Activated CD4-positive, alpha-beta T cell treated with anti-CD3 and anti-CD28 coated beads, Interleukin-2, amount 50 U/mL, for 24 hours (primary cell): ENCODE results near the gene CPM.
"Not testable (repeated sequence)": the region's sequence is repeated elsewhere in the genome, so short reads cannot be mapped to it uniquely, and the experiment has no call there.

Experiments
- DNase-seq, 2 donors: peaks; one replicate each; pipeline ENCODE4 v3.0.0-alpha.2; 2020; ENCODE audit warnings: low read depth in 1 of 2, low spot score in 1 of 2

Gene CPM

GRCh38 chr12:68831751-68832503, 101.0 kb downstream of the CPM start:
- no peak for DNase-seq

- DNase-seq, result no peak
Measured at GRCh38 chr12:68831272-68831671, 101.7 kb downstream of the CPM start.

GRCh38 chr12:68828672-68829068, 104.3 kb downstream of the CPM start:
- no peak for DNase-seq

- no peak for DNase-seq
Measured at GRCh38 chr12:68827895-68828671, 104.9 kb downstream of the CPM start.

GRCh38 chr12:68825569-68826217, 107.3 kb downstream of the CPM start:
- no peak for DNase-seq

- DNase-seq, result no peak
Measured at GRCh38 chr12:68824597-68825250, 108.2 kb downstream of the CPM start.

GRCh38 chr12:68824131-68824530, 108.8 kb downstream of the CPM start:
- DNase-seq, result no peak

GRCh38 chr12:68823696-68824095, 109.3 kb downstream of the CPM start:
- no peak for DNase-seq

GRCh38 chr12:68821357-68822188, 111.4 kb downstream of the CPM start:
- no peak for DNase-seq

- DNase-seq, result not testable (repeated sequence)
Measured at GRCh38 chr12:68819481-68819880, 113.5 kb downstream of the CPM start.

GRCh38 chr12:68815928-68816800, 116.8 kb downstream of the CPM start:
- DNase-seq, result no peak

GRCh38 chr12:68815232-68815927, 117.6 kb downstream of the CPM start:
- DNase-seq, result no peak

GRCh38 chr12:68814490-68815231, 118.3 kb downstream of the CPM start:
- DNase-seq, result no peak

GRCh38 chr12:68813242-68813593, 119.8 kb downstream of the CPM start:
- no peak for DNase-seq

GRCh38 chr12:68812553-68813241, 120.3 kb downstream of the CPM start:
- no peak for DNase-seq

GRCh38 chr12:68811573-68811972, 121.4 kb downstream of the CPM start:
- not testable (repeated sequence) for DNase-seq

GRCh38 chr12:68810027-68810389, 123.0 kb downstream of the CPM start:
- not testable (repeated sequence) for DNase-seq
